Progenitor cell of endocrine pancreas (in vitro differentiated cells): Measurements from ENCODE around the gene TRABD2B. TPM values are rescaled to one million over a fixed set of nuclear protein-coding genes. Genes with fewer than 3 reads are reported as not detected.

Experiments
- DNase-seq: peaks from one replicate; pipeline ENCODE4 v3.0.0; 2021; ENCODE audit warnings: low spot score; ENCODE audit not compliant: unreplicated experiment
- H3K27ac Mint-ChIP-seq: 2 replicates; pipeline ENCODE4 v1.8.0; 2021; ENCODE audit warnings: mild to moderate bottlenecking, moderate library complexity, mixed read lengths
- H3K27me3 Mint-ChIP-seq: 2 replicates; pipeline ENCODE4 v1.8.0; 2021; ENCODE audit warnings: mixed read lengths
- H3K36me3 Mint-ChIP-seq: 2 replicates; pipeline ENCODE4 v1.8.0; 2022; ENCODE audit warnings: mixed read lengths; ENCODE audit not compliant: insufficient read depth
- H3K4me1 Mint-ChIP-seq: 2 replicates; pipeline ENCODE4 v1.8.0; 2021; ENCODE audit warnings: low read depth, mixed read lengths
- H3K4me3 Mint-ChIP-seq: 2 replicates; pipeline ENCODE4 v1.8.0; 2021; ENCODE audit warnings: low read depth, mild to moderate bottlenecking, moderate library complexity, mixed read lengths
- H3K9me3 Mint-ChIP-seq: 2 replicates; pipeline ENCODE4 v1.8.0; 2021; ENCODE audit warnings: low read depth, mixed read lengths
- CTCF ChIP-seq: fragments of 200-600 bp; sonication (generic); IDR thresholded peaks from one replicate; pipeline ENCODE4 v1.5.0; 2021; ENCODE audit warnings: antibody characterized with exemption, mild to moderate bottlenecking; ENCODE audit not compliant: unreplicated experiment
- total RNA-seq: library from RNA; stranded (reverse); gene quantifications from 2 replicates; pipeline ENCODE4 v1.2.1, GENCODE V29; 2021

TRABD2B gene
- total RNA-seq, 1 donor from 2014 or later, result 14.5 TPM

DNA sequence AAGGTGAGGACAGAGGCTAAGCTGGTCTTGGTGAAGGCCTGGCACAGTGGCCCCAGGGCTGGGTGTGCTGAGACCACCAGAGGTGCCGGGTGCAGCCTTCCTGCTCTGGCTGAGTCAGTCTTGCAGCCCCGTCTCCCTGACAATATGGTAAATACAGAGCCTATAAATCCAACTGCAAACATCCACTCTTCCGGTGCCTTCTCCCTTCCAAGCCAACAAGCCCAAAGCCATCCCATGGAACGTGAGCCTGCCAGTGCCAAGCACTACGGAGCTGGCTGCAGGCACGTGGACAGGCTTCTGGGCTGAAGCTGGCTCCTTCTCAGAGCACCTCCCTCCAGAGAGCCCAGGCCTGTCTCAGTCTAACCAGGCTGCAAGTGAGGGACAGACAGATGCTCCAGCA lies 70.0 kb downstream of the TRABD2B start:
- no peaks in the 10 kb centered on the region for H3K9me3 Mint-ChIP-seq
- no peak overlapping the region for H3K27ac Mint-ChIP-seq
- peaks cover 6% of the 10 kb centered on the region for H3K4me1 Mint-ChIP-seq
- no peak for TF ChIP-seq CTCF
- H3K27me3 Mint-ChIP-seq, result no peaks in the 10 kb centered on the region
- H3K4me3 Mint-ChIP-seq, result no peak overlapping the region
- H3K36me3 Mint-ChIP-seq, result no peaks in the 10 kb centered on the region
- no peak for DNase-seq

DNA sequence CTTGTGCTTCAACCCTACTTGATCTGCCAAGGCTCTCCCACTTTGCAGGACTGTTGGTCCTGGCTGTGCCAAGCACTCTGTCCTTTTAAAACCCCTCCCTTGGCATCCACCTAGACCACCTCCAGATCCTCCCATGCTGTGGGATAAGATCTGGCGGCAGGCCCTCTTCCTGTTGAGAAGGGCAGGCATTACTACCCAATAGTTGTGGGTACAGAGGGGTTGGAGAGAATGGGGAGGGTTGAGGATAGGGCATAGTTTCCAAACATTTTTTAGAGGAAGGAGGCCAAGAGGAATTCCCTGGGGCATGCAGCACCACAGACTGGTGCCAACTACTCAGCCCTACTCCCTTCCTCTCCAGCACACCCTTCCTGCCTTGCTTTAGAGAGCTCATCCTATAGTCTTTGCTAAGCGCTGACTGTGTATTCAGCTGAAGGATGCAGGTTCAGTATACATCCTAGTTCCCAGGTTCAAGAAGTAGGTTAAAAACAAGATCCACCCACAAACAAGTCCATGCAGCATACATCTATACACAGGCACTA lies 70.7 kb downstream of the TRABD2B start:
- Mint-ChIP-seq H3K27ac (no peak overlapping the region), H3K27me3 (no peaks in the 10 kb centered on the region), H3K36me3 (no peaks in the 10 kb centered on the region), H3K4me3 (no peak overlapping the region), H3K4me1 (peaks cover 7% of the 10 kb centered on the region), H3K9me3 (no peaks in the 10 kb centered on the region)
- DNase-seq, result no peak
- no peak for TF ChIP-seq CTCF

DNA sequence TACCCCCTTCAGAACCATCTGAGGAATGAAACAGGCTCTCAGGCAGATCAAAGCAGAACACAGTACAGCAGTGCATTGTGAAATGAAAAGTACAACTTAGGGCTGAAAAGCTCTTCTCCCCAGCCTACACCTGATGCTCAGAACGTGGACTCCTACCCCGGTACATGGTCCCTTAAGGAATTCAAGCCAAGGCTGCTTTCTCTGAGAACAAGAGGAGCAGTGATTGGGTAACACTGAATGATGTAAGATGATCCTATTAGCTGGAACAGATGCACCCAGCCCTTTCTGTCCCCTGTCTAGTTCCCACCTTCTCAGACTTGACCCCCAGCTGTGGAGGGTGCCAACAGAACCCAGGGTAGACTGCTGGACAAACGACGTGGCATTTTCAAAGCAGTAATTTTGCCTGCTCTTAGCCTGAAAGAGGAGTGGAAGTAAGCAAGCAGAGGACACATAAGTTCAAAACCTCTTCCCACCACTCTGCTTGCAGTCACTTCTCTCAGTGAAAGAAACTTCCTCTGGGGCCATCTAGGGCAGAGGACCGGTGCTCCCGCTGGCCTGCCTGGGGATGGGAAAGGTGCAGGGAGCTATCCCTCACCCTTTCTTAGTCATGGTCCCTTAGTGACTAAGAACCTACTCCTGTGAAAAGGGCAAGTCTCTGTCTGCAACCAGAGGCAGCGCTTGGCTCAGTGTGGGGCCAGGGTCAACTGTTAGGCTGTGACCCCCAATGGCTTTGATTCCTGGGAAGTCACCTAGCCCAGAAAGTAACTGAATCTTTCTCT lies 72.7 kb downstream of the TRABD2B start:
- Mint-ChIP-seq H3K27me3 (no peaks in the 10 kb centered on the region), H3K4me3 (no peak overlapping the region), H3K36me3 (no peaks in the 10 kb centered on the region), H3K9me3 (no peaks in the 10 kb centered on the region), H3K27ac (no peak overlapping the region), H3K4me1 (peaks cover 7% of the 10 kb centered on the region)
- no peak for DNase-seq
- no peak for TF ChIP-seq CTCF

- DNase-seq, result no peak
- Mint-ChIP-seq H3K4me3 (no peak overlapping the region), H3K36me3 (no peaks in the 10 kb centered on the region), H3K4me1 (peaks cover 5% of the 10 kb centered on the region), H3K27ac (no peak overlapping the region), H3K9me3 (no peaks in the 10 kb centered on the region), H3K27me3 (no peaks in the 10 kb centered on the region)
- no peak for TF ChIP-seq CTCF
Measured at GRCh38 chr1:47921935-47922415, 75.2 kb downstream of the TRABD2B start.

GRCh38 chr1:47919113-47919833 lies 77.9 kb downstream of the TRABD2B start:
- Mint-ChIP-seq H3K9me3 (no peaks in the 10 kb centered on the region), H3K27ac (no peak overlapping the region), H3K36me3 (no peaks in the 10 kb centered on the region), H3K27me3 (no peaks in the 10 kb centered on the region), H3K4me1 (peaks cover 19% of the 10 kb centered on the region), H3K4me3 (no peak overlapping the region)
- DNase-seq, result no peak
- TF ChIP-seq CTCF, result no peak
